Pancreas (tissue), 10 donors: ENCODE data around the gene SORCS3. TPM values are rescaled to one million over a fixed set of nuclear protein-coding genes. Genes with fewer than 3 reads are reported as not detected.

ENCODE experiments used
- ATAC-seq, 4 donors: fragments of 200-7000 bp; cut with Tn5 transposase; one replicate each; pipeline versions ENCODE4 v1.8.0 to v1.9.1; 2020; ENCODE audit warnings: mild to moderate bottlenecking in 4 of 4, moderate library complexity in 4 of 4
- DNase-seq, 6 donors: peaks; one replicate each; pipeline ENCODE4 v3.0.0-alpha.2; 2020
- FAIRE-seq: peaks from 2 replicates; lab custom pipeline; 2012; peaks lifted over from hg19 to GRCh38; lab: Jason Lieb, UNC
- H3K27ac ChIP-seq, 4 donors: fragments of 200-600 bp; sonication (generic); 1 replicate in 3 of 4; 2 replicates in 1 of 4; pipeline versions ENCODE4 v1.5.0 to v1.8.0; 2020
- H3K27me3 ChIP-seq, 4 donors: fragments of 200-600 bp; one replicate each; pipeline ENCODE4 v1.8.0; 2021
- H3K36me3 ChIP-seq, 3 donors: fragments of 200-600 bp; sonication (generic) in 1 of 3; one replicate each; pipeline versions ENCODE4 v1.5.0 to v1.8.0; 2020 to 2021
- H3K4me1 ChIP-seq, 3 donors: fragments of 200-600 bp; one replicate each; pipeline ENCODE4 v1.8.0; 2021
- H3K4me3 ChIP-seq, 4 donors: fragments of 200-600 bp; sonication (generic) in 2 of 4; one replicate each; pipeline versions ENCODE4 v1.5.0 to v1.8.0; 2020 to 2021
- H3K9me3 ChIP-seq, 4 donors: fragments of 200-600 bp; one replicate each; pipeline ENCODE4 v1.8.0; 2021
- CTCF ChIP-seq, 4 donors: fragments of 200-600 bp; sonication (generic) in 3 of 4; IDR thresholded peaks; one replicate each; pipeline versions ENCODE4 v1.5.0 to v1.8.0; 2021; ENCODE audit warnings: antibody characterized with exemption in 4 of 4
- WGBS, 2 donors: extraction: QIAGEN DNeasy Blood & Tissue Kit; methylation state at CpG; one replicate each; pipeline ENCODE4 v1.1.7; 2013; 5-methylcytosine and 5-hydroxymethylcytosine counted together
- intact Hi-C, 3 donors: fragments of 100-400 bp; cut with DNase I; formaldehyde crosslinking; loops; one replicate each; pipeline versions ENCODE4 v1.11.1 to v1.14.2; 2022
- polyA plus RNA-seq, 2 donors: library from polyadenylated mRNA; stranded (reverse); fragments of 200-250 nt; gene quantifications; one replicate each; pipeline ENCODE4 v1.2.3, GENCODE V29; 2013
- total RNA-seq, 6 donors: library from RNA; stranded (reverse); fragmentation: NEBNext Ultra II Directional in 4 of 6; extraction: Animal tissue kit (Norgen Biotek cat#: 25700) in 4 of 6; gene quantifications; one replicate each; pipeline versions ENCODE4 v1.2.1 to v1.2.4, GENCODE V29; 2021 to 2023
- donor health status: healthy with polysubstance abuse.
- donor health status: DM: no; HTN: no; CAD: no; lungs with moderate emphysema.
- donor health status: DM: no; HTN: no; CAD: no.
- donor health status: control.
- donor health status: control.
- donor health status: Bipolar disorder and iron deficiency.
- donor health status: DM: yes; HTN: yes; CAD: no.
- donor health status: DM: no; HTN: no; CAD: no.
- donor health status: DM: no; HTN: no; CAD: no.
- donor health status: DM: yes; HTN: yes; CAD: no.

The SORCS3 gene
- total and polyA plus RNA-seq, 8 donors = 0.02 TPM; not detected in 7

- Histone ChIP-seq H3K9me3 (no peaks in the 10 kb centered on the region), H3K4me1 (no peaks in the 10 kb centered on the region), H3K36me3 (no peaks in the 10 kb centered on the region), H3K4me3 (no peak overlapping the region), H3K27me3 (peaks cover 0 to 7% (median 2%) of the 10 kb centered on the region in 4 donors), H3K27ac (no peak overlapping the region)
- ATAC-seq = no peak
- DNase-seq = no peak
- no peak for FAIRE-seq
- no peak for TF ChIP-seq CTCF (IDR thresholded peaks at IDR 0.05)
- WGBS, 2 donors = 75 to 92% methylated on average over 1 of the region's 1 CpG
- intact Hi-C loops = no loop called here
These were observed 18.9 kb upstream of the SORCS3 start for GRCh38 chr10:104622175-104622574.

GRCh38 chr10:104622598-104623209 is 18.4 kb upstream of the SORCS3 start:
- no peak overlapping the region for H3K4me3 ChIP-seq
- no peak for DNase-seq
- no peak overlapping the region for H3K27ac ChIP-seq
- intact Hi-C loops = no loop called here
- no peak for FAIRE-seq
- H3K27me3 ChIP-seq = peaks cover 0 to 7% (median 2%) of the 10 kb centered on the region in 4 donors
- no peak for TF ChIP-seq CTCF (IDR thresholded peaks at IDR 0.05)
- H3K4me1 ChIP-seq = no peaks in the 10 kb centered on the region
- WGBS, 2 donors = 28 to 37% methylated on average over 4 of the region's 4 CpGs
- H3K36me3 ChIP-seq = no peaks in the 10 kb centered on the region
- H3K9me3 ChIP-seq = no peaks in the 10 kb centered on the region
- peak in 2 of 4 donors; percentile 48 to 55 for ATAC-seq

- no peak for TF ChIP-seq CTCF (IDR thresholded peaks at IDR 0.05)
- no peaks in the 10 kb centered on the region for H3K36me3 ChIP-seq
- ATAC-seq = no peak
- H3K27me3 ChIP-seq = no peaks in the 10 kb centered on the region
- no peak for FAIRE-seq
- no peaks in the 10 kb centered on the region for H3K9me3 ChIP-seq
- no peak overlapping the region for H3K4me3 ChIP-seq
- peak in 1 of 6 donors; percentile 41 for DNase-seq
- no peaks in the 10 kb centered on the region for H3K4me1 ChIP-seq
- intact Hi-C loops = no loop called here
- no peak overlapping the region for H3K27ac ChIP-seq
- WGBS, 2 donors = 66 to 74% methylated on average over 26 of the region's 26 CpGs
These were observed 10.4 kb upstream of the SORCS3 start for GRCh38 chr10:104630731-104631130.

- ATAC-seq = no peak
- no peak for FAIRE-seq
- DNase-seq = no peak
These were observed 9.1 kb upstream of the SORCS3 start for GRCh38 chr10:104631946-104632345.

More at GRCh38 chr10:104631946-104632345, 9.1 kb upstream of the SORCS3 start:
- no peak for TF ChIP-seq CTCF (IDR thresholded peaks at IDR 0.05)
- Histone ChIP-seq H3K9me3 (no peaks in the 10 kb centered on the region), H3K27ac (no peak overlapping the region), H3K4me1 (no peaks in the 10 kb centered on the region), H3K4me3 (no peak overlapping the region), H3K36me3 (no peaks in the 10 kb centered on the region), H3K27me3 (no peaks in the 10 kb centered on the region)
- 46 to 58% methylated on average over 3 of the region's 3 CpGs for WGBS, 2 donors
- intact Hi-C loops = no loop called here
